HepG2 (cell line): ENCODE data around the gene ST3GAL2. TPM values are rescaled to one million over a fixed set of nuclear protein-coding genes. Genes with fewer than 3 reads are reported as not detected.
"Not testable (repeated sequence)": the region's sequence is repeated elsewhere in the genome, so short reads cannot be mapped to it uniquely, and the experiment has no call there.

ENCODE experiments used
- ATAC-seq: fragments of 200-7000 bp; cut with Tn5 transposase; 3 replicates; pipeline ENCODE4 v1.9.1; 2020; ENCODE audit warnings: mild to moderate bottlenecking, moderate library complexity
- BruUV-seq: library from RNA; stranded (reverse); fragments of 400-500 nt; replicated peaks from 2 replicates; lab custom pipeline; 2021; lab: Mats Ljungman, UMichigan
- CTCF ChIA-PET: fragments of 300-600 bp; formaldehyde crosslinking; extraction: SDS; loops from one replicate; lab custom pipeline; 2021; ENCODE audit warnings: low total read pairs, inconsistent platforms, low intra/inter-chr PET ratio; lab: Yijun Ruan, JAX
- POLR2A ChIA-PET: fragments of 350-600 bp; sonication (Branson Sonifier 250); formaldehyde crosslinking; loops from one replicate; lab custom pipeline; 2020; ENCODE audit warnings: antibody characterized with exemption, inconsistent platforms; lab: Yijun Ruan, JAX
- DNase-seq: peaks from one replicate; pipeline ENCODE4 v3.0.0-alpha.2; 2015; ENCODE audit warnings: low spot score
- FAIRE-seq: peaks from 3 replicates; lab custom pipeline; 2011; peaks lifted over from hg19 to GRCh38; lab: Jason Lieb, UNC
- H2AFZ ChIP-seq: one replicate; pipeline ENCODE4 v1.6.1; 2011; ENCODE audit warnings: low read length, inconsistent platforms
- H3K27ac ChIP-seq: fragments of 300-600 bp; 3 replicates; pipeline ENCODE4 v1.8.0; 2011; ENCODE audit warnings: mixed run types, mild to moderate bottlenecking, mixed read lengths, low read length, inconsistent platforms; ENCODE audit not compliant: insufficient read depth; ENCODE audit errors: extremely low read length
- H3K27me3 ChIP-seq, 2 experiments: fragments of 200-600 bp in 1 of 2; 2 replicates in 1 of 2; 3 replicates in 1 of 2; pipeline versions ENCODE4 v1.6.0 to v1.8.0; 2011; ENCODE audit warnings: low read length in 2 of 2, mild to moderate bottlenecking in 2 of 2, moderate library complexity in 2 of 2, inconsistent platforms in 1 of 2; ENCODE audit not compliant: insufficient read depth in 2 of 2, control insufficient read depth in 1 of 2
- H3K36me3 ChIP-seq, 2 experiments: fragments of 200-600 bp in 1 of 2; replicated peaks in 1 of 2; 2 replicates in 1 of 2; 3 replicates in 1 of 2; pipeline versions ENCODE4 v1.5.1 to v1.8.0; 2011; ENCODE audit warnings: low read length in 2 of 2, inconsistent platforms in 1 of 2; ENCODE audit not compliant: insufficient read depth in 2 of 2, control insufficient read depth in 1 of 2
- H3K4me1 ChIP-seq: 2 replicates; pipeline ENCODE4 v1.5.1; 2012; ENCODE audit warnings: low read length, inconsistent platforms; ENCODE audit not compliant: insufficient read depth
- H3K4me2 ChIP-seq: 2 replicates; pipeline ENCODE4 v1.6.0; 2011; ENCODE audit warnings: low read depth, low read length, inconsistent platforms
- H3K4me3 ChIP-seq, 3 experiments: fragments of 200-600 bp in 1 of 3; sonication (generic), shearing (Covaris generic) in 1 of 3; replicated peaks in 1 of 3; 2 replicates each; pipeline ENCODE4 v1.5.1; 2011 to 2016; ENCODE audit warnings: low read length in 3 of 3, inconsistent platforms in 2 of 3, low read depth in 2 of 3, mild to moderate bottlenecking in 2 of 3, control low read depth in 1 of 3, mixed read lengths in 1 of 3; ENCODE audit not compliant: insufficient read depth in 1 of 3
- H3K79me2 ChIP-seq: one replicate; pipeline ENCODE4 v1.6.1; 2011; ENCODE audit warnings: low read length, inconsistent platforms; ENCODE audit not compliant: insufficient read depth
- H3K9ac ChIP-seq: 2 replicates; pipeline ENCODE4 v1.6.0; 2011; ENCODE audit warnings: mild to moderate bottlenecking, low read depth, low read length, inconsistent platforms; ENCODE audit not compliant: insufficient read depth
- H3K9me3 ChIP-seq: 2 replicates; pipeline ENCODE4 v1.5.1; 2012; ENCODE audit warnings: mild to moderate bottlenecking, low read length
- H4K20me1 ChIP-seq: 2 replicates; pipeline ENCODE4 v1.6.0; 2011; ENCODE audit warnings: inconsistent platforms, mild to moderate bottlenecking, low read length, moderate library complexity; ENCODE audit not compliant: insufficient read depth
- ZMYM4 ChIP-seq: sonication (generic); formaldehyde crosslinking; IDR thresholded peaks from 2 replicates; pipeline ENCODE4 v1.8.1; 2023; ENCODE audit warnings: mild to moderate bottlenecking, missing genetic modification reagents
- WGBS: methylation state at CpG from one replicate; pipeline ENCODE4 v1.1.6; 2017; ENCODE audit warnings: low lambda C conversion rate; 5-methylcytosine and 5-hydroxymethylcytosine counted together
- in situ Hi-C: cut with HindIII; loops from 2 replicates; pipeline ENCODE4 v1.10.0; 2017; ENCODE audit warnings: low pct_unique_long_range_greater_than_20kb; ENCODE audit not compliant: extremely low pct_ligation_motif_present
- intact Hi-C: fragments of 100-400 bp; cut with micrococcal nuclease; formaldehyde crosslinking; loops from one replicate; pipeline ENCODE4 v1.10.0; 2022; ENCODE audit not compliant: unreplicated experiment
- polyA plus RNA-seq, 8 experiments: library from polyadenylated mRNA; depleted of rRNA in 3 of 8; stranded (reverse) in 7 of 8; unstranded in 1 of 8; fragments of >200 nt; fragmentation: Illumina TruSeq in 4 of 8; extraction: Trizol in 4 of 8; gene quantifications; 2 replicates each; pipeline versions ENCODE4 v1.2.1 to v1.2.3, GENCODE V29; 2011 to 2016; ENCODE audit warnings: low read depth in 4 of 8, missing spikeins in 1 of 8, mixed read lengths in 1 of 8; ENCODE audit not compliant: insufficient read depth in 1 of 8
- total RNA-seq, 5 experiments: library from RNA; depleted of rRNA; stranded (reverse); fragments of >200 nt; fragmentation: Illumina TruSeq; extraction: Trizol; gene quantifications; 2 replicates each; pipeline ENCODE4 v1.2.3, GENCODE V29; 2016; ENCODE audit warnings: low read depth in 1 of 5
- TF ChIP-seq, protein P1 (sequence below): sonication (generic); formaldehyde crosslinking; IDR thresholded peaks from 2 replicates; pipeline ENCODE4 v1.8.1; 2022; ENCODE audit warnings: low read depth, mild to moderate bottlenecking, missing genetic modification reagents
- TF ChIP-seq, protein P2 (sequence below): sonication (generic); formaldehyde crosslinking; IDR thresholded peaks from 2 replicates; pipeline ENCODE4 v1.4.0; 2020; ENCODE audit warnings: missing genetic modification reagents, borderline replicate concordance

The ST3GAL2 gene
- total and polyA plus RNA-seq, 2 of the 13 experiments (the other 11 are each of a cell fraction or from before 2014, with no cell fraction given) = 16.3 to 24.9 TPM

DNA sequence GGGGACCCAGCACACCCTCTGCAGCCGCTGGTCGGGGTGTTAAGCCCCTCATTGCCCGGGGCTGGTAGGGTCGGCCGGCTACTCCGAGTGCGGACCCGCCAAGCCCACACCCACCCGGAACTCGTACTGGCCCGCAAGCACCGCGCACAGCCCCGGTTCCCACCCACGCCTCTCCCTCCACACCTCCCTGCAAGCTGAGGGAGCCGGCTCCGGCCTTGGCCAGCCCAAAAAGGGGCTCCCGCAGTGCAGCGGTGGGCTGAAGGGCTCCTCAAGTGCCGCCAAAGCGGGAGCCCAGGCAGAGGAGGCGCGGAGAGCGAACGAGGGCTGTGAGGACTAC, 12.1 kb upstream of the ST3GAL2 start:
- TF ChIP-seq, protein P1, sequence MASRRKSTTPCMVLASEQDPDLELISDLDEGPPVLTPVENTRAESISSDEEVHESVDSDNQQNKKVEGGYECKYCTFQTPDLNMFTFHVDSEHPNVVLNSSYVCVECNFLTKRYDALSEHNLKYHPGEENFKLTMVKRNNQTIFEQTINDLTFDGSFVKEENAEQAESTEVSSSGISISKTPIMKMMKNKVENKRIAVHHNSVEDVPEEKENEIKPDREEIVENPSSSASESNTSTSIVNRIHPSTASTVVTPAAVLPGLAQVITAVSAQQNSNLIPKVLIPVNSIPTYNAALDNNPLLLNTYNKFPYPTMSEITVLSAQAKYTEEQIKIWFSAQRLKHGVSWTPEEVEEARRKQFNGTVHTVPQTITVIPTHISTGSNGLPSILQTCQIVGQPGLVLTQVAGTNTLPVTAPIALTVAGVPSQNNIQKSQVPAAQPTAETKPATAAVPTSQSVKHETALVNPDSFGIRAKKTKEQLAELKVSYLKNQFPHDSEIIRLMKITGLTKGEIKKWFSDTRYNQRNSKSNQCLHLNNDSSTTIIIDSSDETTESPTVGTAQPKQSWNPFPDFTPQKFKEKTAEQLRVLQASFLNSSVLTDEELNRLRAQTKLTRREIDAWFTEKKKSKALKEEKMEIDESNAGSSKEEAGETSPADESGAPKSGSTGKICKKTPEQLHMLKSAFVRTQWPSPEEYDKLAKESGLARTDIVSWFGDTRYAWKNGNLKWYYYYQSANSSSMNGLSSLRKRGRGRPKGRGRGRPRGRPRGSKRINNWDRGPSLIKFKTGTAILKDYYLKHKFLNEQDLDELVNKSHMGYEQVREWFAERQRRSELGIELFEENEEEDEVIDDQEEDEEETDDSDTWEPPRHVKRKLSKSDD = 0 out of 2 replicates have a peak, but pooled peaks have one; percentile 38
- TF ChIP-seq, all 625 proteins: peak for 1; not testable (repeated sequence) for 624
- H3K4me2 ChIP-seq, H3K36me3 ChIP-seq, DNase-seq, H4K20me1 ChIP-seq, H3K9ac ChIP-seq, H3K9me3 ChIP-seq, in situ Hi-C loops, BruUV-seq, CTCF ChIA-PET, H3K27me3 ChIP-seq, H3K79me2 ChIP-seq, H3K27ac ChIP-seq, H2AFZ ChIP-seq, ATAC-seq, FAIRE-seq, H3K4me3 ChIP-seq: not testable (repeated sequence)
- peaks cover 49% of the 10 kb centered on the region for H3K4me1 ChIP-seq
- POLR2A ChIA-PET = interaction anchor here (1.6 to 3.0 kb wide), 2 partner anchors 11 to 70 kb away, joined by 6 to 14 read pairs; partner anchors contain the start of gene ST3GAL2
- intact Hi-C loops = loop anchor here (5.0 kb wide), 3 partner anchors 34 to 69 kb away; no protein-coding TSS in a partner anchor
- 92% methylated on average over 25 of the region's 25 CpGs for WGBS

DNA sequence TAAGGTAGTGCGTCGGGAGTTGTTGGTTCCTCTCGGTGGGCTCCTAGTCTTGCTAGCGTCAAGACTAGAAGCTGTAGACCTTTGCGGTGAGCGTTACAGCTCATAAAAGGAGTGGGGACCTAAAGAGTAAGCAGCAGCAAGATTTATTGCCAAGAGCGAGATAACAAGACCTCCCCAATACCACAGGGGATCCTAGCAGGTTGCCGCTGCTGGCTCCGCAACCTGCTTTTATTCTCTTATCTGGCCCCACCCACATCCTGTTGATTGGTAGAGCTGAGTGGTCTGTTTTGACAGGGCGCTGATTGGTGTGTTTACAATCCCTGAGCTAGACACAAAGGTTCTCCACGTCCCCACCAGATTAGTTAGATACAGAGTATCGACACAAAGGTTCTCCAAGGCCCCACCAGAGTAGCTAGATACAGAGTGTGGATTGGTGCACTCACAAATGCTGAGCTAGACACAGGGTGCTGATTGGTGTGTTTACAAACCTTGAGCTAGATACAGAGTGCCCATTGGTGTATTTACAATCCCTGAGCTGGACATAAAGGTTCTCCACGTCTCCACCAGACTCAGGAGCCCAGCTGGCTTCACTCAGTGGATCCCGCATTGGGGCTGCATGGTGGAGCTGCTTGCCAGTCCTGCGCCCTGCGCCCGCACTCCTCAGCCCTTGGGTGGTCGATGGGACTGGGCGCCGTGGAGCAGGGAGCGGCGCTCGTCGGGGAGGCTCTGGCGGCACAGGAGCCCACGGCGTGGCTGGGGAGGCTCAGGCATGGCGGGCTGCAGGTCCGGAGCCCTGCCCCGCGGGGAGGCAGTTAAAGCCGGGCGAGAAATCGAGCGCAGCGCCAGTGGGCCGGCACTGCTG, 11.5 kb upstream of the ST3GAL2 start:
- H3K27ac ChIP-seq, FAIRE-seq, H3K4me2 ChIP-seq, H3K9ac ChIP-seq, H2AFZ ChIP-seq, H3K27me3 ChIP-seq, H3K79me2 ChIP-seq, DNase-seq, H3K9me3 ChIP-seq, H3K36me3 ChIP-seq, in situ Hi-C loops, ATAC-seq, H4K20me1 ChIP-seq, H3K4me3 ChIP-seq, BruUV-seq, CTCF ChIA-PET: not testable (repeated sequence)
- POLR2A ChIA-PET = interaction anchor here (1.6 to 3.0 kb wide), 2 partner anchors 11 to 70 kb away, joined by 6 to 14 read pairs; partner anchors contain the start of gene ST3GAL2
- 89% methylated on average over 34 of the region's 37 CpGs for WGBS
- H3K4me1 ChIP-seq = peaks cover 43% of the 10 kb centered on the region
- intact Hi-C loops = loop anchor here (5.0 kb wide), 3 partner anchors 33 to 68 kb away; no protein-coding TSS in a partner anchor
- TF ChIP-seq ZMYM4 (CRISPR knock-in tag) = 0 out of 2 replicates have a peak, but pooled peaks have one; percentile 53
- TF ChIP-seq, protein P2, sequence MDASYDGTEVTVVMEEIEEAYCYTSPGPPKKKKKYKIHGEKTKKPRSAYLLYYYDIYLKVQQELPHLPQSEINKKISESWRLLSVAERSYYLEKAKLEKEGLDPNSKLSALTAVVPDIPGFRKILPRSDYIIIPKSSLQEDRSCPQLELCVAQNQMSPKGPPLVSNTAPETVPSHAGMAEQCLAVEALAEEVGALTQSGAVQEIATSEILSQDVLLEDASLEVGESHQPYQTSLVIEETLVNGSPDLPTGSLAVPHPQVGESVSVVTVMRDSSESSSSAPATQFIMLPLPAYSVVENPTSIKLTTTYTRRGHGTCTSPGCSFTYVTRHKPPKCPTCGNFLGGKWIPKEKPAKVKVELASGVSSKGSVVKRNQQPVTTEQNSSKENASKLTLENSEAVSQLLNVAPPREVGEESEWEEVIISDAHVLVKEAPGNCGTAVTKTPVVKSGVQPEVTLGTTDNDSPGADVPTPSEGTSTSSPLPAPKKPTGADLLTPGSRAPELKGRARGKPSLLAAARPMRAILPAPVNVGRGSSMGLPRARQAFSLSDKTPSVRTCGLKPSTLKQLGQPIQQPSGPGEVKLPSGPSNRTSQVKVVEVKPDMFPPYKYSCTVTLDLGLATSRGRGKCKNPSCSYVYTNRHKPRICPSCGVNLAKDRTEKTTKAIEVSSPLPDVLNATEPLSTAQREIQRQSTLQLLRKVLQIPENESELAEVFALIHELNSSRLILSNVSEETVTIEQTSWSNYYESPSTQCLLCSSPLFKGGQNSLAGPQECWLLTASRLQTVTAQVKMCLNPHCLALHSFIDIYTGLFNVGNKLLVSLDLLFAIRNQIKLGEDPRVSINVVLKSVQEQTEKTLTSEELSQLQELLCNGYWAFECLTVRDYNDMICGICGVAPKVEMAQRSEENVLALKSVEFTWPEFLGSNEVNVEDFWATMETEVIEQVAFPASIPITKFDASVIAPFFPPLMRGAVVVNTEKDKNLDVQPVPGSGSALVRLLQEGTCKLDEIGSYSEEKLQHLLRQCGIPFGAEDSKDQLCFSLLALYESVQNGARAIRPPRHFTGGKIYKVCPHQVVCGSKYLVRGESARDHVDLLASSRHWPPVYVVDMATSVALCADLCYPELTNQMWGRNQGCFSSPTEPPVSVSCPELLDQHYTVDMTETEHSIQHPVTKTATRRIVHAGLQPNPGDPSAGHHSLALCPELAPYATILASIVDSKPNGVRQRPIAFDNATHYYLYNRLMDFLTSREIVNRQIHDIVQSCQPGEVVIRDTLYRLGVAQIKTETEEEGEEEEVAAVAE (CRISPR knock-in tag) = peak; percentile 85
